22Rv1 (cell line): ENCODE results near the gene THY1.

Experiments used
- ZFX ChIP-seq: fragments of 450-650 bp; IDR thresholded peaks from 2 replicates; pipeline ENCODE4 v1.6.1; 2017; ENCODE audit warnings: antibody characterized with exemption, borderline replicate concordance
- TF ChIP-seq, protein P1 (sequence below): fragments of 450-650 bp; IDR thresholded peaks from 2 replicates; pipeline ENCODE4 v1.5.1; 2017; ENCODE audit warnings: mild to moderate bottlenecking

DNA sequence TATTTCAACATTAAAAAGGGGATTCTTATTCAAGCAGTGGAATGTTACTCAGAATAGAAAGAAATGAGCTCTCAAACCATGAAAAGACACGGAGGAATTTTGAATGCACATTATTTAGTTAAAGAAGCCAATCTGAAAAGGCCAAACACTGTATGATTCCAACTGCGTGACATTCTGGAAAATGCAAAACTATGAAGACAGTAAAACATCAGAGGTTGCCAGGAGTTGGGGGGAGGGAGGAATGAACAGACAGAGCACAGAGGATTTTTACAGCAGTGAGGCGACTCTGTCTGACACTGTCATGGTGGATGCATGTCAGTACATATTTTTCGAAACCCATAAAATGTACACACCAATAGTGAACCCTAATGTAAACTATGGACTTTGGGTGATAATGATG lies 22.9 kb upstream of the THY1 start:
- TF ChIP-seq, protein P1, sequence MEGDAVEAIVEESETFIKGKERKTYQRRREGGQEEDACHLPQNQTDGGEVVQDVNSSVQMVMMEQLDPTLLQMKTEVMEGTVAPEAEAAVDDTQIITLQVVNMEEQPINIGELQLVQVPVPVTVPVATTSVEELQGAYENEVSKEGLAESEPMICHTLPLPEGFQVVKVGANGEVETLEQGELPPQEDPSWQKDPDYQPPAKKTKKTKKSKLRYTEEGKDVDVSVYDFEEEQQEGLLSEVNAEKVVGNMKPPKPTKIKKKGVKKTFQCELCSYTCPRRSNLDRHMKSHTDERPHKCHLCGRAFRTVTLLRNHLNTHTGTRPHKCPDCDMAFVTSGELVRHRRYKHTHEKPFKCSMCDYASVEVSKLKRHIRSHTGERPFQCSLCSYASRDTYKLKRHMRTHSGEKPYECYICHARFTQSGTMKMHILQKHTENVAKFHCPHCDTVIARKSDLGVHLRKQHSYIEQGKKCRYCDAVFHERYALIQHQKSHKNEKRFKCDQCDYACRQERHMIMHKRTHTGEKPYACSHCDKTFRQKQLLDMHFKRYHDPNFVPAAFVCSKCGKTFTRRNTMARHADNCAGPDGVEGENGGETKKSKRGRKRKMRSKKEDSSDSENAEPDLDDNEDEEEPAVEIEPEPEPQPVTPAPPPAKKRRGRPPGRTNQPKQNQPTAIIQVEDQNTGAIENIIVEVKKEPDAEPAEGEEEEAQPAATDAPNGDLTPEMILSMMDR: no peak
- TF ChIP-seq ZFX: no peak
